HepG2 (cell line): Measurements from ENCODE around the gene PPP1R13B. TPM values are rescaled to one million over a fixed set of nuclear protein-coding genes. Genes with fewer than 3 reads are reported as not detected.

Source experiments
- ATAC-seq: fragments of 200-7000 bp; cut with Tn5 transposase; 3 replicates; pipeline ENCODE4 v1.9.1; 2020; ENCODE audit warnings: mild to moderate bottlenecking, moderate library complexity
- BruUV-seq: library from RNA; stranded (reverse); fragments of 400-500 nt; replicated peaks from 2 replicates; lab custom pipeline; 2021; lab: Mats Ljungman, UMichigan
- CTCF ChIA-PET: fragments of 300-600 bp; formaldehyde crosslinking; extraction: SDS; loops from one replicate; lab custom pipeline; 2021; ENCODE audit warnings: low total read pairs, inconsistent platforms, low intra/inter-chr PET ratio; lab: Yijun Ruan, JAX
- POLR2A ChIA-PET: fragments of 350-600 bp; sonication (Branson Sonifier 250); formaldehyde crosslinking; loops from one replicate; lab custom pipeline; 2020; ENCODE audit warnings: antibody characterized with exemption, inconsistent platforms; lab: Yijun Ruan, JAX
- DNase-seq: peaks from one replicate; pipeline ENCODE4 v3.0.0-alpha.2; 2015; ENCODE audit warnings: low spot score
- FAIRE-seq: peaks from 3 replicates; lab custom pipeline; 2011; peaks lifted over from hg19 to GRCh38; lab: Jason Lieb, UNC
- H2AFZ ChIP-seq: one replicate; pipeline ENCODE4 v1.6.1; 2011; ENCODE audit warnings: low read length, inconsistent platforms
- H3K27ac ChIP-seq: fragments of 300-600 bp; 3 replicates; pipeline ENCODE4 v1.8.0; 2011; ENCODE audit warnings: mixed run types, mild to moderate bottlenecking, mixed read lengths, low read length, inconsistent platforms; ENCODE audit not compliant: insufficient read depth; ENCODE audit errors: extremely low read length
- H3K27me3 ChIP-seq, 2 experiments: fragments of 200-600 bp in 1 of 2; 2 replicates in 1 of 2; 3 replicates in 1 of 2; pipeline versions ENCODE4 v1.6.0 to v1.8.0; 2011; ENCODE audit warnings: low read length in 2 of 2, mild to moderate bottlenecking in 2 of 2, moderate library complexity in 2 of 2, inconsistent platforms in 1 of 2; ENCODE audit not compliant: insufficient read depth in 2 of 2, control insufficient read depth in 1 of 2
- H3K36me3 ChIP-seq, 2 experiments: fragments of 200-600 bp in 1 of 2; replicated peaks in 1 of 2; 2 replicates in 1 of 2; 3 replicates in 1 of 2; pipeline versions ENCODE4 v1.5.1 to v1.8.0; 2011; ENCODE audit warnings: low read length in 2 of 2, inconsistent platforms in 1 of 2; ENCODE audit not compliant: insufficient read depth in 2 of 2, control insufficient read depth in 1 of 2
- H3K4me1 ChIP-seq: 2 replicates; pipeline ENCODE4 v1.5.1; 2012; ENCODE audit warnings: low read length, inconsistent platforms; ENCODE audit not compliant: insufficient read depth
- H3K4me2 ChIP-seq: 2 replicates; pipeline ENCODE4 v1.6.0; 2011; ENCODE audit warnings: low read depth, low read length, inconsistent platforms
- H3K4me3 ChIP-seq, 3 experiments: fragments of 200-600 bp in 1 of 3; sonication (generic), shearing (Covaris generic) in 1 of 3; replicated peaks in 1 of 3; 2 replicates each; pipeline ENCODE4 v1.5.1; 2011 to 2016; ENCODE audit warnings: low read length in 3 of 3, inconsistent platforms in 2 of 3, low read depth in 2 of 3, mild to moderate bottlenecking in 2 of 3, control low read depth in 1 of 3, mixed read lengths in 1 of 3; ENCODE audit not compliant: insufficient read depth in 1 of 3
- H3K79me2 ChIP-seq: one replicate; pipeline ENCODE4 v1.6.1; 2011; ENCODE audit warnings: low read length, inconsistent platforms; ENCODE audit not compliant: insufficient read depth
- H3K9ac ChIP-seq: 2 replicates; pipeline ENCODE4 v1.6.0; 2011; ENCODE audit warnings: mild to moderate bottlenecking, low read depth, low read length, inconsistent platforms; ENCODE audit not compliant: insufficient read depth
- H3K9me3 ChIP-seq: 2 replicates; pipeline ENCODE4 v1.5.1; 2012; ENCODE audit warnings: mild to moderate bottlenecking, low read length
- H4K20me1 ChIP-seq: 2 replicates; pipeline ENCODE4 v1.6.0; 2011; ENCODE audit warnings: inconsistent platforms, mild to moderate bottlenecking, low read length, moderate library complexity; ENCODE audit not compliant: insufficient read depth
- CCDC6 ChIP-seq: sonication (generic); formaldehyde crosslinking; IDR thresholded peaks from 2 replicates; pipeline ENCODE4 v1.8.1; 2022; ENCODE audit warnings: mild to moderate bottlenecking, missing genetic modification reagents, moderate library complexity
- FOXA1 ChIP-seq, 2 experiments: fragments of 450-650 bp in 1 of 2; sonication (generic) in 1 of 2; formaldehyde crosslinking in 1 of 2; IDR thresholded peaks; 2 replicates each; pipeline versions ENCODE4 v1.4.0 to v1.6.1; 2016 to 2020; ENCODE audit warnings: missing genetic modification reagents in 1 of 2
- GTF3A ChIP-seq: sonication (generic); formaldehyde crosslinking; conservative IDR thresholded peaks from 2 replicates; pipeline ENCODE4 v1.4.0; 2020; ENCODE audit warnings: mild to moderate bottlenecking, missing genetic modification reagents
- KLF11 ChIP-seq: IDR thresholded peaks from 2 replicates; pipeline ENCODE4 v1.6.1; 2016; ENCODE audit warnings: missing compliant biosample characterization
- NPAS2 ChIP-seq: sonication (generic); formaldehyde crosslinking; IDR thresholded peaks from 2 replicates; pipeline ENCODE4 v1.8.0; 2022; ENCODE audit warnings: mild to moderate bottlenecking, missing genetic modification reagents, borderline replicate concordance
- NR2F6 ChIP-seq, 2 experiments: IDR thresholded peaks; 2 replicates each; pipeline ENCODE4 v1.6.1; 2016; ENCODE audit warnings: antibody characterized with exemption in 1 of 2, mild to moderate bottlenecking in 1 of 2
- RARG ChIP-seq: sonication (generic); formaldehyde crosslinking; IDR thresholded peaks from 2 replicates; pipeline ENCODE4 v1.4.0; 2020; ENCODE audit warnings: low read depth, mild to moderate bottlenecking, missing genetic modification reagents
- RFX5 ChIP-seq: IDR thresholded peaks from 2 replicates; pipeline ENCODE4 v1.6.1; 2011; ENCODE audit warnings: low read depth, low read length, improper control_type of control experiment
- RORA ChIP-seq: sonication (generic); formaldehyde crosslinking; IDR thresholded peaks from 2 replicates; pipeline ENCODE4 v1.5.0; 2020; ENCODE audit warnings: mild to moderate bottlenecking, missing genetic modification reagents, moderate library complexity
- TBX3 ChIP-seq: fragments of 450-650 bp; IDR thresholded peaks from 2 replicates; pipeline ENCODE4 v1.6.1; 2017; ENCODE audit warnings: antibody characterized with exemption, mild to moderate bottlenecking, inconsistent platforms, borderline replicate concordance
- ZNF468 ChIP-seq: sonication (generic); formaldehyde crosslinking; IDR thresholded peaks from 2 replicates; pipeline ENCODE4 v1.8.0; 2022; ENCODE audit warnings: mild to moderate bottlenecking, moderate library complexity, missing genetic modification reagents
- ZNF501 ChIP-seq: sonication (generic); formaldehyde crosslinking; IDR thresholded peaks from 2 replicates; pipeline ENCODE4 v1.5.1; 2020; ENCODE audit warnings: mild to moderate bottlenecking, moderate library complexity, missing genetic modification reagents
- ZNF558 ChIP-seq: sonication (generic); formaldehyde crosslinking; IDR thresholded peaks from 2 replicates; pipeline ENCODE4 v1.9.0; 2022; ENCODE audit warnings: mild to moderate bottlenecking, missing genetic modification reagents, borderline replicate concordance
- ZNF572 ChIP-seq: sonication (generic); formaldehyde crosslinking; IDR thresholded peaks from 2 replicates; pipeline ENCODE4 v1.5.1; 2020; ENCODE audit warnings: mild to moderate bottlenecking, missing genetic modification reagents
- ZNF652 ChIP-seq: IDR thresholded peaks from 2 replicates; pipeline ENCODE4 v1.6.1; 2016; ENCODE audit warnings: low read depth, borderline replicate concordance
- WGBS: methylation state at CpG from one replicate; pipeline ENCODE4 v1.1.6; 2017; ENCODE audit warnings: low lambda C conversion rate; 5-methylcytosine and 5-hydroxymethylcytosine counted together
- in situ Hi-C: cut with HindIII; loops from 2 replicates; pipeline ENCODE4 v1.10.0; 2017; ENCODE audit warnings: low pct_unique_long_range_greater_than_20kb; ENCODE audit not compliant: extremely low pct_ligation_motif_present
- intact Hi-C: fragments of 100-400 bp; cut with micrococcal nuclease; formaldehyde crosslinking; loops from one replicate; pipeline ENCODE4 v1.10.0; 2022; ENCODE audit not compliant: unreplicated experiment
- polyA plus RNA-seq, 8 experiments: library from polyadenylated mRNA; depleted of rRNA in 3 of 8; stranded (reverse) in 7 of 8; unstranded in 1 of 8; fragments of >200 nt; fragmentation: Illumina TruSeq in 4 of 8; extraction: Trizol in 4 of 8; gene quantifications; 2 replicates each; pipeline versions ENCODE4 v1.2.1 to v1.2.3, GENCODE V29; 2011 to 2016; ENCODE audit warnings: low read depth in 4 of 8, missing spikeins in 1 of 8, mixed read lengths in 1 of 8; ENCODE audit not compliant: insufficient read depth in 1 of 8
- total RNA-seq, 5 experiments: library from RNA; depleted of rRNA; stranded (reverse); fragments of >200 nt; fragmentation: Illumina TruSeq; extraction: Trizol; gene quantifications; 2 replicates each; pipeline ENCODE4 v1.2.3, GENCODE V29; 2016; ENCODE audit warnings: low read depth in 1 of 5
- TF ChIP-seq, protein P1 (sequence below): sonication (generic); formaldehyde crosslinking; IDR thresholded peaks from 2 replicates; pipeline ENCODE4 v1.5.0; 2020; ENCODE audit warnings: missing genetic modification reagents, mild to moderate bottlenecking, borderline replicate concordance
- TF ChIP-seq, protein P2 (sequence below): sonication (generic); formaldehyde crosslinking; IDR thresholded peaks from 2 replicates; pipeline ENCODE4 v1.5.0; 2020; ENCODE audit warnings: mild to moderate bottlenecking, missing genetic modification reagents, borderline replicate concordance
- TF ChIP-seq, protein P3 (sequence below): sonication (generic); formaldehyde crosslinking; IDR thresholded peaks from 2 replicates; pipeline ENCODE4 v1.4.0; 2020; ENCODE audit warnings: missing genetic modification reagents

PPP1R13B gene
- total and polyA plus RNA-seq, 2 of the 13 experiments (the other 11 are each of a cell fraction or from before 2014, with no cell fraction given) = 4.6 to 9.4 TPM

DNA sequence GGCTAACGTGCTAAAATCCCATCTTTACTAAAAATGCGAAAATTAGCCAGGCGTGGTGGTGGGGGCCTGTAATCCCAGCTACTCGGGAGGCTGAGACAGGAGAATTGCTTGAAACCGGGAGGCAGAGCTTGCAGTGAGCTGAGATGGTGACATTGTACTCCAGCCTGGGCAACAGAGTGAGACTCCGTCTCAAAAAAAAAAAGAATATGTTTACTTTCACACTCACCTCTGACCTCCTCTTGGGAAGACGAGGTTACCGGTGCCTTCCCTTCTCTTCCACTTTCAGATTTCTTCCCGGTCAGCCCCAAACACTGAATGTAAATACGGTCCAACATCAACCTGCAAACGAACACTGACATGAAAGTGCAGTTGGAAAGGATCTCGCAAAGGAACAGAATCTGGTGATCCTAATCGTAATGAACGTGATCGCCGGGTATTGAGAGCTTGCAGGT lies 31.8 kb upstream of the PPP1R13B start:
- 4% methylated on average over 16 of the region's 16 CpGs for WGBS
- peak overlapping the region; percentile 98 for H3K27ac ChIP-seq
- ChIA-PET POLR2A (interaction anchor here (1.0 to 5.5 kb wide), 11 partner anchors 11 to 353 kb away, joined by 3 to 195 read pairs (median 18); partner anchors contain the start of genes PPP1R13B, XRCC3 and ZFYVE21), CTCF (no interaction called here)
- H3K4me2 ChIP-seq = peak overlapping the region; percentile 94
- ATAC-seq (no peak), DNase-seq (no peak), FAIRE-seq (peak; percentile 57)
- no TSS peak for BruUV-seq
- H3K4me3 ChIP-seq = peak overlapping the region; percentile 54 to 78 (median 61)
- in situ Hi-C loops (no loop called here), intact Hi-C loops (no loop called here)
- no peaks in the 10 kb centered on the region; a peak in 1 of 5 replicates for H3K27me3 ChIP-seq
- peaks cover 0 to 5% of the 10 kb centered on the region in 2 experiments; a peak in 1 of 5 replicates for H3K36me3 ChIP-seq
- H3K9ac ChIP-seq = peak overlapping the region; percentile 86
- H2AFZ ChIP-seq = peak overlapping the region; percentile 65
- peaks cover 58% of the 10 kb centered on the region for H3K4me1 ChIP-seq
- H3K79me2 ChIP-seq = peaks cover 15% of the 10 kb centered on the region
- no peaks in the 10 kb centered on the region for H3K9me3 ChIP-seq
- H4K20me1 ChIP-seq = no peaks in the 10 kb centered on the region
- 0 out of 2 replicates have a peak, but pooled peaks have one; percentile 46 for TF ChIP-seq ZNF572 (CRISPR knock-in tag)
- no peak for TF ChIP-seq RARG (CRISPR knock-in tag)
- TF ChIP-seq TBX3 = no peak
- TF ChIP-seq GTF3A = no peak
- TF ChIP-seq, protein P1, sequence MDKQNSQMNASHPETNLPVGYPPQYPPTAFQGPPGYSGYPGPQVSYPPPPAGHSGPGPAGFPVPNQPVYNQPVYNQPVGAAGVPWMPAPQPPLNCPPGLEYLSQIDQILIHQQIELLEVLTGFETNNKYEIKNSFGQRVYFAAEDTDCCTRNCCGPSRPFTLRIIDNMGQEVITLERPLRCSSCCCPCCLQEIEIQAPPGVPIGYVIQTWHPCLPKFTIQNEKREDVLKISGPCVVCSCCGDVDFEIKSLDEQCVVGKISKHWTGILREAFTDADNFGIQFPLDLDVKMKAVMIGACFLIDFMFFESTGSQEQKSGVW (CRISPR knock-in tag) = no peak
- TF ChIP-seq, protein P2, sequence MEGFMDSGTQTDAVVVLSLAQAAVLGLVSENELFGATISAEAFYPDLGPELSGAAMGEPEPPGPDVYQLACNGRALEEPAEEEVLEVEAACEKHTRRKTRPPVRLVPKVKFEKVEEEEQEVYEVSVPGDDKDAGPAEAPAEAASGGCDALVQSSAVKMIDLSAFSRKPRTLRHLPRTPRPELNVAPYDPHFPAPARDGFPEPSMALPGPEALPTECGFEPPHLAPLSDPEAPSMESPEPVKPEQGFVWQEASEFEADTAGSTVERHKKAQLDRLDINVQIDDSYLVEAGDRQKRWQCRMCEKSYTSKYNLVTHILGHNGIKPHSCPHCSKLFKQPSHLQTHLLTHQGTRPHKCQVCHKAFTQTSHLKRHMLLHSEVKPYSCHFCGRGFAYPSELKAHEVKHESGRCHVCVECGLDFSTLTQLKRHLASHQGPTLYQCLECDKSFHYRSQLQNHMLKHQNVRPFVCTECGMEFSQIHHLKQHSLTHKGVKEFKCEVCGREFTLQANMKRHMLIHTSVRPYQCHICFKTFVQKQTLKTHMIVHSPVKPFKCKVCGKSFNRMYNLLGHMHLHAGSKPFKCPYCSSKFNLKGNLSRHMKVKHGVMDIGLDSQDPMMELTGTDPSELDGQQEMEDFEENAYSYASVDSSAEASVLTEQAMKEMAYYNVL (CRISPR knock-in tag) = no peak
- peak; percentile 83 for TF ChIP-seq NR2F6 (IDR thresholded peaks at IDR 0.05)
- TF ChIP-seq NR2F6 (CRISPR knock-in tag; IDR thresholded peaks at IDR 0.05) = 0 out of 2 replicates have a peak, but pooled peaks have one; percentile 32
- TF ChIP-seq NPAS2 (CRISPR knock-in tag) = no peak
- TF ChIP-seq FOXA1 (IDR thresholded peaks at IDR 0.05) = no peak
- TF ChIP-seq FOXA1 (CRISPR knock-in tag; IDR thresholded peaks at IDR 0.05) = 0 out of 2 replicates have a peak, but pooled peaks have one; percentile 9
- TF ChIP-seq ZNF468 = no peak
- no peak for TF ChIP-seq RFX5
- TF ChIP-seq, protein P3, sequence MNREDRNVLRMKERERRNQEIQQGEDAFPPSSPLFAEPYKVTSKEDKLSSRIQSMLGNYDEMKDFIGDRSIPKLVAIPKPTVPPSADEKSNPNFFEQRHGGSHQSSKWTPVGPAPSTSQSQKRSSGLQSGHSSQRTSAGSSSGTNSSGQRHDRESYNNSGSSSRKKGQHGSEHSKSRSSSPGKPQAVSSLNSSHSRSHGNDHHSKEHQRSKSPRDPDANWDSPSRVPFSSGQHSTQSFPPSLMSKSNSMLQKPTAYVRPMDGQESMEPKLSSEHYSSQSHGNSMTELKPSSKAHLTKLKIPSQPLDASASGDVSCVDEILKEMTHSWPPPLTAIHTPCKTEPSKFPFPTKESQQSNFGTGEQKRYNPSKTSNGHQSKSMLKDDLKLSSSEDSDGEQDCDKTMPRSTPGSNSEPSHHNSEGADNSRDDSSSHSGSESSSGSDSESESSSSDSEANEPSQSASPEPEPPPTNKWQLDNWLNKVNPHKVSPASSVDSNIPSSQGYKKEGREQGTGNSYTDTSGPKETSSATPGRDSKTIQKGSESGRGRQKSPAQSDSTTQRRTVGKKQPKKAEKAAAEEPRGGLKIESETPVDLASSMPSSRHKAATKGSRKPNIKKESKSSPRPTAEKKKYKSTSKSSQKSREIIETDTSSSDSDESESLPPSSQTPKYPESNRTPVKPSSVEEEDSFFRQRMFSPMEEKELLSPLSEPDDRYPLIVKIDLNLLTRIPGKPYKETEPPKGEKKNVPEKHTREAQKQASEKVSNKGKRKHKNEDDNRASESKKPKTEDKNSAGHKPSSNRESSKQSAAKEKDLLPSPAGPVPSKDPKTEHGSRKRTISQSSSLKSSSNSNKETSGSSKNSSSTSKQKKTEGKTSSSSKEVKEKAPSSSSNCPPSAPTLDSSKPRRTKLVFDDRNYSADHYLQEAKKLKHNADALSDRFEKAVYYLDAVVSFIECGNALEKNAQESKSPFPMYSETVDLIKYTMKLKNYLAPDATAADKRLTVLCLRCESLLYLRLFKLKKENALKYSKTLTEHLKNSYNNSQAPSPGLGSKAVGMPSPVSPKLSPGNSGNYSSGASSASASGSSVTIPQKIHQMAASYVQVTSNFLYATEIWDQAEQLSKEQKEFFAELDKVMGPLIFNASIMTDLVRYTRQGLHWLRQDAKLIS (CRISPR knock-in tag) = no peak
- no peak for TF ChIP-seq ZNF652
- 0 out of 2 replicates have a peak, but pooled peaks have one; percentile 7 for TF ChIP-seq CCDC6
- no peak for TF ChIP-seq KLF11
- TF ChIP-seq ZNF558 (CRISPR knock-in tag) = no peak
- peak; percentile 64; the same call in 1 of the 2 replicates for TF ChIP-seq RORA (CRISPR knock-in tag)
- TF ChIP-seq ZNF501 (CRISPR knock-in tag) = peak; percentile 77
